Peyer's patch (tissue), 4 donors: ENCODE measurements around the gene CHST5. TPM values are rescaled to one million over a fixed set of nuclear protein-coding genes. Genes with fewer than 3 reads are reported as not detected.
A peak's percentile ranks its signal among the peaks of the same experiment; 100 is the strongest.
"Not testable (repeated sequence)": the region's sequence is repeated elsewhere in the genome, so short reads cannot be mapped to it uniquely, and the experiment has no call there.

Experiments used
- DNase-seq, 3 donors: peaks; one replicate each; pipeline ENCODE4 v3.0.0-alpha.2; 2017 to 2019
- H3K27ac ChIP-seq, 4 donors: fragments of 200-600 bp; sonication (generic); one replicate each; pipeline ENCODE4 v1.5.1; 2016 to 2019
- H3K27me3 ChIP-seq, 2 donors: fragments of 200-600 bp; sonication (generic); one replicate each; pipeline ENCODE4 v1.5.1; 2019
- H3K36me3 ChIP-seq, 3 donors: fragments of 200-600 bp; sonication (generic); one replicate each; pipeline ENCODE4 v1.5.1; 2016 to 2019
- H3K4me1 ChIP-seq, 4 donors: fragments of 200-600 bp; sonication (generic); one replicate each; pipeline ENCODE4 v1.5.1; 2016 to 2019
- H3K4me3 ChIP-seq, 4 donors: fragments of 200-600 bp; sonication (generic); 1 replicate in 3 of 4; 2 replicates in 1 of 4; pipeline ENCODE4 v1.5.1; 2016 to 2019; ENCODE audit warnings: mild to moderate bottlenecking in 1 of 4
- H3K9me3 ChIP-seq, 4 donors: fragments of 200-600 bp; sonication (generic); one replicate each; pipeline ENCODE4 v1.5.1; 2016 to 2019; ENCODE audit warnings: mild to moderate bottlenecking in 1 of 4
- POLR2A ChIP-seq, 2 donors: fragments of 450-650 bp; IDR thresholded peaks; one replicate each; pipeline ENCODE4 v1.5.1; 2017; ENCODE audit warnings: antibody characterized with exemption in 2 of 2, mild to moderate bottlenecking in 2 of 2, moderate library complexity in 2 of 2
- total RNA-seq, 4 donors: library from RNA; depleted of rRNA; stranded (reverse); fragments of >200 nt; gene quantifications; one replicate each; pipeline ENCODE4 v1.1.0, GENCODE V29; 2016
- TF ChIP-seq, protein P1 (sequence below), 6 experiments: fragments of 450-650 bp in 4 of 6; fragments of 200-600 bp in 2 of 6; sonication (generic) in 1 of 6; IDR thresholded peaks; one replicate each; pipeline ENCODE4 v1.5.1; 2017 to 2019; ENCODE audit warnings: antibody characterized with exemption in 6 of 6, mild to moderate bottlenecking in 3 of 6, moderate library complexity in 1 of 6

The CHST5 gene
- total RNA-seq, 4 donors from 2014 or later, result 5.8 to 160 (median 75.8) TPM

DNA sequence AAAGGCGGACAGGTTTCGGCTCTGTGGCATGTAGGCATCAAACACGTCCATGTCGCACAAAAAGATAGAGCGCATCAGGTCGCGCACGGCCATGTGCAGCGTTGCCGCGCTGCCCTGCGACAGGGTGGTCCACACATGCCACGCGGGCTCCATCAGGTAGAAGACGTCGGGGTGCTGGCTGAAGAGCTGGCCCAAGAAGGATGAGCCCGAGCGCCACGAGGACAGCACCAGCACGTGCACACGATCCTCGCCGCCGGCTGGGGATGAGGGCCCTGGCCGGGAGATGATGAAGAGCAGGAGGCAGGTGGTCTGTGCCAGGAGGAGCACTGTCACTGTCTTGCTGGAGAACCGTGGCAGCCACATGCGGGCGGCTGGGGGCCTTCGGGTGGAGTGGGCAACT lies 5.9 kb downstream of the CHST5 start:
- H3K4me3 ChIP-seq, result no peak overlapping the region
- H3K27me3 ChIP-seq, result no peaks in the 10 kb centered on the region
- H3K4me1 ChIP-seq, result peaks cover 0 to 19% (median 0%) of the 10 kb centered on the region in 4 donors
- peak in 1 of 3 donors; percentile 36 for DNase-seq
- H3K36me3 ChIP-seq, result peaks cover 0 to 56% (median 0%) of the 10 kb centered on the region in 3 donors
- H3K27ac ChIP-seq, result no peak overlapping the region
- H3K9me3 ChIP-seq, result no peaks in the 10 kb centered on the region
- TF ChIP-seq, protein P1, sequence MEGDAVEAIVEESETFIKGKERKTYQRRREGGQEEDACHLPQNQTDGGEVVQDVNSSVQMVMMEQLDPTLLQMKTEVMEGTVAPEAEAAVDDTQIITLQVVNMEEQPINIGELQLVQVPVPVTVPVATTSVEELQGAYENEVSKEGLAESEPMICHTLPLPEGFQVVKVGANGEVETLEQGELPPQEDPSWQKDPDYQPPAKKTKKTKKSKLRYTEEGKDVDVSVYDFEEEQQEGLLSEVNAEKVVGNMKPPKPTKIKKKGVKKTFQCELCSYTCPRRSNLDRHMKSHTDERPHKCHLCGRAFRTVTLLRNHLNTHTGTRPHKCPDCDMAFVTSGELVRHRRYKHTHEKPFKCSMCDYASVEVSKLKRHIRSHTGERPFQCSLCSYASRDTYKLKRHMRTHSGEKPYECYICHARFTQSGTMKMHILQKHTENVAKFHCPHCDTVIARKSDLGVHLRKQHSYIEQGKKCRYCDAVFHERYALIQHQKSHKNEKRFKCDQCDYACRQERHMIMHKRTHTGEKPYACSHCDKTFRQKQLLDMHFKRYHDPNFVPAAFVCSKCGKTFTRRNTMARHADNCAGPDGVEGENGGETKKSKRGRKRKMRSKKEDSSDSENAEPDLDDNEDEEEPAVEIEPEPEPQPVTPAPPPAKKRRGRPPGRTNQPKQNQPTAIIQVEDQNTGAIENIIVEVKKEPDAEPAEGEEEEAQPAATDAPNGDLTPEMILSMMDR (IDR thresholded peaks at IDR 0.05), result no peak
- no peak for TF ChIP-seq POLR2A (IDR thresholded peaks at IDR 0.05)

DNA sequence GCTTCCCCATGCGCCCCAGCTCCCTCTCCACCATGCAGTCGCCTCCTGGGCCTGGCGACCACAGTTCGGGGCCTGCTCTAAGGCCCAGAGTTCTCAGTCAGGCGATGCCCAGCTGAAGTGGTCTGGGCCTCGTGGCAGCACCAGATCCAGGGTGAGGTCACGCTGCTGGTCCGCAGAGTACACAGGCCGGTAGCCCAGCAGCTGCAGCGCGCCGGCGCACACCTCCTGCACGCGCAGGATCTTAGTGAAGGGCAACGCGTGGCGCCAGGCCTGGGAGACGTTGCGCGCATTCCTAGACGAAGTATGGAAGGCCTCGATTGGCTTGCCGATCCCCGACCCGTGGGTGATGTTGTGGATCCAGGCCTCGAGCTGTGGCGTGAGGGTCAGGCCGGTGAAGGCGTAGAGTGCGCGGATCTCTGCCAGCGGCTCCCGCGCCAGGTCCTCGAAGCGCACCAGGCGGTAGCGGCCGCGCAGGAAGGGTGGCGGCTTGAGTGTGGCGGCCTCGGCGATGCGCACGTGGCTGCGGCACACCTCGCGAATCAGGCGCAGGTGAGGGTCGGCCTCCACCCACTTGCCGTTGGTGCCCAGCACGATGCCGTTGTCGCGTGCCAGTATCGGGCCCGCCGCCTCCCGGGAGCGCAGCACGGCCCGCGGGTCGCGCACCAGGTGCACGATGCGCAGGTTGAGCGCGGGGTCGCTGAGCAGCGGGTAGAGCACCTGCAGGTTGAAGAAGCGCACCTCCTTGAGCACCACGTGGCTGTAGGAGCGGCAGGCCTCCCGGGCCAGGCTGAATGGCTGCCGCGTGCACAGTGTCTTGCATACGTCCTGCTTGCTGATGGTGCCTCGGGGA lies 6.6 kb downstream of the CHST5 start:
- H3K27ac ChIP-seq, result peak overlapping the region in 1 of 4 donors; percentile 71

DNA sequence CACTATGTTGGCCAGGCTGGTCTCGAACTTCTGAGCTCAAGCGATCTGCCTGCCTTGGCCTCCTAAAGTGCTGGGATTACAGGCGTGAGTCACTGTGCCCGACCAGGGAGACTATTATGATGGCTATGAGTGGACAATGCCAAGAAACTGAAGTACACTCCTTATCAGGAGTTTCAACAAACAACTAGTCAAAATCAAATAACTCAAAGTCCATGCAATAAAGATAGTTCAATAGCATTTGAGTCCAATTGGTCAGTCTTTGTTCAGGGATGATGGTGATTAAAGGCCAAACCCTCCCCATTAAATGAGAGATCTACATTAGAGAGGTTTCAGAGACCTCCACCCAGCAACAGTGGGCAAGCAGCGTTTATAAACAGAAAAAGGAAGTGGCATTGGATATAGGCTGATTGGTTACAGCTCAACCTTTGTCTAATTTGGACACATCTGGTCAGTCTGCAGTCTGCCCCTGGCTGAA lies 8.0 kb downstream of the CHST5 start:
- Histone ChIP-seq H3K27me3 (no peaks in the 10 kb centered on the region), H3K4me1 (peaks cover 0 to 19% (median 0%) of the 10 kb centered on the region in 4 donors), H3K9me3 (no peaks in the 10 kb centered on the region), H3K36me3 (peaks cover 0 to 52% (median 0%) of the 10 kb centered on the region in 3 donors), H3K27ac (peak overlapping the region in 3 of 4 donors; percentile 12 to 79 (median 66)), H3K4me3 (no peak overlapping the region)
- peak in 1 of 3 donors; percentile 80 for DNase-seq
- TF ChIP-seq, protein P1 (IDR thresholded peaks at IDR 0.05), result peak in 1 of 6 experiments; percentile 4
- peak in 1 of 2 donors; percentile 6 for TF ChIP-seq POLR2A (IDR thresholded peaks at IDR 0.05)

More for the DNA sequence above, 6.6 kb downstream of the CHST5 start:
- no peaks in the 10 kb centered on the region for H3K9me3 ChIP-seq
- H3K4me3 ChIP-seq, result peak overlapping the region in 1 of 4 donors; percentile 11
- TF ChIP-seq POLR2A (IDR thresholded peaks at IDR 0.05), result no peak
- TF ChIP-seq, protein P1 (IDR thresholded peaks at IDR 0.05), result no peak
- peaks cover 0 to 19% (median 0%) of the 10 kb centered on the region in 4 donors for H3K4me1 ChIP-seq
- DNase-seq, result peak in 1 of 3 donors; percentile 41
- H3K27me3 ChIP-seq, result no peaks in the 10 kb centered on the region
- H3K36me3 ChIP-seq, result peaks cover 0 to 58% (median 0%) of the 10 kb centered on the region in 3 donors

- Histone ChIP-seq H3K27ac (no peak overlapping the region), H3K4me1 (peaks cover 0 to 19% (median 0%) of the 10 kb centered on the region in 4 donors), H3K9me3 (no peaks in the 10 kb centered on the region), H3K27me3 (no peaks in the 10 kb centered on the region), H3K36me3 (peaks cover 0 to 44% (median 0%) of the 10 kb centered on the region in 3 donors), H3K4me3 (no peak overlapping the region)
- peak in 1 of 3 donors; percentile 25 for DNase-seq
- TF ChIP-seq, protein P1 (IDR thresholded peaks at IDR 0.05), result no peak
- no peak for TF ChIP-seq POLR2A (IDR thresholded peaks at IDR 0.05)
These were observed 9.7 kb downstream of the CHST5 start for GRCh38 chr16:75526032-75526790.

DNA sequence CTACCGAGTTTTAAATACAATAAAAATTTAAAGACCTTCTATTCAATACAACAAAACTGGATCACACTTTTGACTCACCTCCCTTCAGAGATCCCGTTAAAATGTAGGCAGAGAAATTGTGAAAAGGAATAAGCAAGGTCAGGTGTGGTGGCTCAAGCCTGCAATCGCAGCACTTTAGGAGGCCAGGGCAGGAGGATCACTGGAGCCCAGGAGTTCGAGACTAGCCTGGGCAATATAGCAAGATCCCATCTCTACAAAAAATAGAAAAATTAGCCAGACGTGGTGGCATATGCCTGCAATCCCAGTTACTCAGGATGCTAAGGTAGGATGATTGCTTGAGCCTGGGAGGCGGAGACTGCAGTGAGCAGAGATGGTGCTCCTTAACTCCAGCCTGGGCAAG lies 16.7 kb downstream of the CHST5 start:
- H3K27me3 ChIP-seq, result no peaks in the 10 kb centered on the region
- no peaks in the 10 kb centered on the region for H3K36me3 ChIP-seq
- H3K4me1 ChIP-seq, result peaks cover 0 to 5% (median 0%) of the 10 kb centered on the region in 4 donors
- TF ChIP-seq, protein P1 (IDR thresholded peaks at IDR 0.05), result no peak
- TF ChIP-seq POLR2A (IDR thresholded peaks at IDR 0.05), result no peak
- H3K27ac ChIP-seq, result no peak overlapping the region
- H3K9me3 ChIP-seq, result no peaks in the 10 kb centered on the region
- peak in 1 of 3 donors; percentile 27 for DNase-seq
- no peak overlapping the region for H3K4me3 ChIP-seq

DNA sequence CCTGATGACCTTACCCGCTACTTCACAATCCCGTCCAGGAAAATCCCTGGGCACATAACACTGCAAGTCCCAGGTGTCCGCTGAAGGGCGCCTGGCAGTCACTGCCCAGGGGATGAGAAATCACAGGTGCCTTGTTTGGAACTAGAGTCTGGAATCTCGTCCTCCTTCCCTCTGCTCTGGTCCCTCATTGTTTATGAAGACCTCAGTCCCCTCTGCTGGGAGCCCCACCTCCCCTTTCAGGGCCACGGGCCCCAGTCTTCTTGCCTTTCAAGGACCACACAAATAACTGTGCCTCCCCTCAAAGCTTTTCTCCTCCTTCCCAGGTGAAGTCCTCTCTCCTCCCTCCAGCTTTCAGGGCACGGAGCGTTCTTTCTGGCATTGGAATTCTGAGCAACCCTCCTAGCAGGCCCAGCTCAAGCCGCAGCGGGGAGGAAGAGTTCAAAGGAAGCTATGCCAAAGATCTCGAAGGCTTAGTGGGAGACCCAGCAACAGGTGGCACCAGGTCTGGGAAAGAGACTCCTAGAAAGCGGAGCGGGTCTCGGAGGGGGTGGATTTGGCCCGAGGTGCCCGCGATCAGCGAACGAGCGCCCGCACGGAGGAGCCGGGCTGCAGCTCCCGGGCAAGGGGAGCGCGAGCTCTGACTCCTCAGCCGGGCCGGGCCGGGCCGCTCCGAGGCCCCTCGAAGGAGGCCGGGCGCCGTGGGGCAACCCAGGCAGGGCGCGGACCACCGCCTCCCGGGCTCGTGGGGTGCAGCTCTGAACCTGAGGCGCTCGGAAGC lies 19.5 kb downstream of the CHST5 start:
- peak overlapping the region; percentile 82 to 92 (median 90) for H3K27ac ChIP-seq
- DNase-seq, result peak in 2 of 3 donors; percentile 21 to 56
- not testable (repeated sequence) for H3K4me1 ChIP-seq, H3K27me3 ChIP-seq, H3K9me3 ChIP-seq, H3K36me3 ChIP-seq
- H3K4me3 ChIP-seq, result peak overlapping the region; percentile 68 to 97 (median 72)
